ENCODE data around the gene ZNF599. TPM values are rescaled to one million over a fixed set of nuclear protein-coding genes. Genes with fewer than 3 reads are reported as not detected.
A peak's percentile ranks its signal among the peaks of the same experiment; 100 is the strongest.

Gene ZNF599
- total and polyA plus RNA-seq, 9 donors, result 6.0 to 10.4 (median 9.2) TPM

GRCh38 chr19:34779652-34780051 is 6.6 kb upstream of the ZNF599 start:
- Histone ChIP-seq H3K36me3 (no peaks in the 10 kb centered on the region), H3K9me3 (peaks cover 0 to 4% of the 10 kb centered on the region in 2 donors), H3K27ac (no peak overlapping the region), H3K4me3 (no peak overlapping the region), H3K27me3 (no peaks in the 10 kb centered on the region), H3K4me1 (ENCODE audit: insufficient read depth) (no peaks in the 10 kb centered on the region)
- DNase-seq, result no peak
- TF ChIP-seq POLR2A (IDR thresholded peaks at IDR 0.05) (no peak), EP300 (IDR thresholded peaks at IDR 0.05) (no peak)
- TF ChIP-seq, protein P1, sequence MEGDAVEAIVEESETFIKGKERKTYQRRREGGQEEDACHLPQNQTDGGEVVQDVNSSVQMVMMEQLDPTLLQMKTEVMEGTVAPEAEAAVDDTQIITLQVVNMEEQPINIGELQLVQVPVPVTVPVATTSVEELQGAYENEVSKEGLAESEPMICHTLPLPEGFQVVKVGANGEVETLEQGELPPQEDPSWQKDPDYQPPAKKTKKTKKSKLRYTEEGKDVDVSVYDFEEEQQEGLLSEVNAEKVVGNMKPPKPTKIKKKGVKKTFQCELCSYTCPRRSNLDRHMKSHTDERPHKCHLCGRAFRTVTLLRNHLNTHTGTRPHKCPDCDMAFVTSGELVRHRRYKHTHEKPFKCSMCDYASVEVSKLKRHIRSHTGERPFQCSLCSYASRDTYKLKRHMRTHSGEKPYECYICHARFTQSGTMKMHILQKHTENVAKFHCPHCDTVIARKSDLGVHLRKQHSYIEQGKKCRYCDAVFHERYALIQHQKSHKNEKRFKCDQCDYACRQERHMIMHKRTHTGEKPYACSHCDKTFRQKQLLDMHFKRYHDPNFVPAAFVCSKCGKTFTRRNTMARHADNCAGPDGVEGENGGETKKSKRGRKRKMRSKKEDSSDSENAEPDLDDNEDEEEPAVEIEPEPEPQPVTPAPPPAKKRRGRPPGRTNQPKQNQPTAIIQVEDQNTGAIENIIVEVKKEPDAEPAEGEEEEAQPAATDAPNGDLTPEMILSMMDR (IDR thresholded peaks at IDR 0.05), result no peak
- WGBS, 3 donors, result 47 to 58% (median 58%) methylated on average over 3 of the region's 3 CpGs
- intact Hi-C loops (cut with DNase I), result no loop called here

DNA sequence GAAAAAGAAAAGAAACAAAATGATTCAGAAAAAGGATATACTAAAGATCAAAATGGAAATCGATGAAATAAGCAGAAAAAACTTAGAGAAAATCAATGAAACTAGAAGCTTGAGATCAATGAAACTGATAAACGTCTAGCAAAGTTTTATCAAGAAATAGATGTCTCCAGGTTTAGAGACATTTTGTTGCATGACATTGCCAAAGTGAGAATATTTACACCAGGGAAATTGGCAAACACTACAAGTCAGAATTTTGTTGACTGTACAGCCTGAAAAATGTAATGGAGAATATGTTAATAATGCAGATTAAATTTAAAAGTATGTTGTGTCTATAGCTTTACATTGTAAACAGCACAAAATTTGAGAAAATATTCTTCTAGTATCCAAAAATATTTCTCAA is 5.3 kb upstream of the ZNF599 start:
- no peak for DNase-seq
- no peak overlapping the region for H3K4me3 ChIP-seq
- H3K9me3 ChIP-seq, result peaks cover 0 to 4% of the 10 kb centered on the region in 2 donors
- no peaks in the 10 kb centered on the region for H3K36me3 ChIP-seq
- H3K4me1 ChIP-seq (ENCODE audit: insufficient read depth), result no peaks in the 10 kb centered on the region
- TF ChIP-seq EP300 (IDR thresholded peaks at IDR 0.05) (no peak), POLR2A (IDR thresholded peaks at IDR 0.05) (no peak)
- TF ChIP-seq, protein P1 (IDR thresholded peaks at IDR 0.05), result no peak
- no peaks in the 10 kb centered on the region for H3K27me3 ChIP-seq
- intact Hi-C loops (cut with DNase I), result no loop called here
- 67 to 73% (median 67%) methylated on average over 2 of the region's 2 CpGs for WGBS, 3 donors
- H3K27ac ChIP-seq, result no peak overlapping the region

DNA sequence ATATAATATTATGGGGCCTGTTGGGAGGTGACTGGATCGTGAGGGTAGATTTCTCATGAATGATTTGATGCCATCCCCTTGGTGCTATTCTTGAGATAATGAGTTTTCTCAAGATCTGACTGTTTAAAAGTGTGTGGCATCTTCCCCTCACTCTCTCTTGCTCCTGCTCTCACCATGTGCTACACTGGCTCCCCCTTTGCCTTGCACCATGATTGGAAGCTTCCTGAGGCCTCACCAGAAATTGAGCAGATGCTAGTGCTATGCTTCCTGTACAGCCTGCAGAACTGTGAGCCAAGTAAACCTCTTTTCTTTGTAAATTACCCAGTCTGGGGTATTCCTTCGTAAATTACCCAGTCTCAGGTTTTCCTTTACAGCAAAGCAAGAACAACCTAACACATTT is 1.8 kb upstream of the ZNF599 start:
- Histone ChIP-seq H3K9me3 (peaks cover 0 to 4% of the 10 kb centered on the region in 2 donors), H3K27me3 (no peaks in the 10 kb centered on the region), H3K4me3 (no peak overlapping the region), H3K4me1 (ENCODE audit: insufficient read depth) (peaks cover 5% of the 10 kb centered on the region), H3K36me3 (no peaks in the 10 kb centered on the region), H3K27ac (no peak overlapping the region)
- intact Hi-C loops (cut with DNase I), result no loop called here
- WGBS, 3 donors, result 60 to 77% (median 73%) methylated on average over 2 of the region's 2 CpGs
- DNase-seq, result no peak
- TF ChIP-seq EP300 (IDR thresholded peaks at IDR 0.05), result no peak
- no peak for TF ChIP-seq POLR2A (IDR thresholded peaks at IDR 0.05)
- TF ChIP-seq, protein P1 (IDR thresholded peaks at IDR 0.05), result no peak

GRCh38 chr19:34773555-34773864 is 495 bp upstream of the ZNF599 start:
- H3K9me3 ChIP-seq, result no peaks in the 10 kb centered on the region
- H3K27ac ChIP-seq, result peak overlapping the region in 1 of 2 donors; percentile 65
- TF ChIP-seq, protein P1 (IDR thresholded peaks at IDR 0.05), result no peak
- TF ChIP-seq EP300 (IDR thresholded peaks at IDR 0.05), result no peak
- TF ChIP-seq POLR2A (IDR thresholded peaks at IDR 0.05), result no peak
- H3K4me3 ChIP-seq, result peak overlapping the region; percentile 70
- no peaks in the 10 kb centered on the region for H3K36me3 ChIP-seq
- intact Hi-C loops (cut with DNase I), result no loop called here
- peaks cover 5% of the 10 kb centered on the region for H3K4me1 ChIP-seq (ENCODE audit: insufficient read depth)
- WGBS, 3 donors, result 69 to 78% (median 70%) methylated on average over 2 of the region's 2 CpGs
- no peaks in the 10 kb centered on the region for H3K27me3 ChIP-seq
- DNase-seq, result no peak

GRCh38 chr19:34767951-34768350 is 5.1 kb downstream of the ZNF599 start:
- TF ChIP-seq, protein P1 (IDR thresholded peaks at IDR 0.05), result no peak
- TF ChIP-seq POLR2A (IDR thresholded peaks at IDR 0.05), result no peak
- TF ChIP-seq EP300 (IDR thresholded peaks at IDR 0.05), result no peak
- 83 to 99% (median 98%) methylated on average over 3 of the region's 3 CpGs for WGBS, 3 donors
- Histone ChIP-seq H3K27me3 (no peaks in the 10 kb centered on the region), H3K9me3 (peaks cover 0 to 18% of the 10 kb centered on the region in 2 donors), H3K4me1 (ENCODE audit: insufficient read depth) (peaks cover 5% of the 10 kb centered on the region), H3K36me3 (no peaks in the 10 kb centered on the region), H3K27ac (no peak overlapping the region), H3K4me3 (no peak overlapping the region)
- intact Hi-C loops (cut with DNase I), result no loop called here
- no peak for DNase-seq

Data from ovary (tissue), 9 donors.